Suppressor macrophage treated with lipopolysaccharide for 4 hours (primary cell): ENCODE measurements around the gene TOR1AIP1.

ENCODE experiments used
- DNase-seq: peaks from one replicate; pipeline ENCODE4 v3.0.0-alpha.2; 2020

Gene TOR1AIP1

GRCh38 chr1:179881642-179882252 is 338 bp upstream of the TOR1AIP1 start:
- peak; percentile 86 for DNase-seq

GRCh38 chr1:179883040-179883744 is 1.1 kb downstream of the TOR1AIP1 start:
- peak; percentile 57 for DNase-seq

- no peak for DNase-seq
These were observed 1.7 kb downstream of the TOR1AIP1 start for GRCh38 chr1:179883745-179884138.

- peak; percentile 20 for DNase-seq
These were observed 6.0 kb downstream of the TOR1AIP1 start for GRCh38 chr1:179888071-179888470.

- no peak for DNase-seq
These were observed 7.5 kb downstream of the TOR1AIP1 start for GRCh38 chr1:179889589-179889988.

- DNase-seq: no peak
These were observed 28.8 kb downstream of the TOR1AIP1 start for GRCh38 chr1:179910934-179911333.

GRCh38 chr1:179911812-179912211 is 29.7 kb downstream of the TOR1AIP1 start:
- no peak for DNase-seq

GRCh38 chr1:179917601-179918429 is 35.7 kb downstream of the TOR1AIP1 start:
- DNase-seq: no peak

GRCh38 chr1:179921472-179921871 is 39.4 kb downstream of the TOR1AIP1 start:
- no peak for DNase-seq

- no peak for DNase-seq
These were observed 40.1 kb downstream of the TOR1AIP1 start for GRCh38 chr1:179921981-179922872.

- DNase-seq: peak; percentile 35
These were observed 40.9 kb downstream of the TOR1AIP1 start for GRCh38 chr1:179923029-179923428.

- DNase-seq: no peak
These were observed 42.2 kb downstream of the TOR1AIP1 start for GRCh38 chr1:179924268-179924667.

- DNase-seq: no peak
These were observed 43.2 kb downstream of the TOR1AIP1 start for GRCh38 chr1:179925302-179925701.

- DNase-seq: peak; percentile 29
These were observed 44.1 kb downstream of the TOR1AIP1 start for GRCh38 chr1:179925922-179926849.

- no peak for DNase-seq
These were observed 44.7 kb downstream of the TOR1AIP1 start for GRCh38 chr1:179926850-179927205.

GRCh38 chr1:179929955-179930798 is 48.1 kb downstream of the TOR1AIP1 start:
- no peak for DNase-seq

- no peak for DNase-seq
These were observed 48.8 kb downstream of the TOR1AIP1 start for GRCh38 chr1:179930867-179931266.

- no peak for DNase-seq
These were observed 51.1 kb downstream of the TOR1AIP1 start for GRCh38 chr1:179933219-179933618.

GRCh38 chr1:179935909-179936496 is 53.9 kb downstream of the TOR1AIP1 start:
- peak; percentile 6 for DNase-seq

GRCh38 chr1:179937668-179938254 is 55.7 kb downstream of the TOR1AIP1 start:
- DNase-seq: no peak
